ENCODE measurements around the gene UGGT2.
"Not testable (repeated sequence)": the region's sequence is repeated elsewhere in the genome, so short reads cannot be mapped to it uniquely, and the experiment has no call there.

The UGGT2 gene, protein sequence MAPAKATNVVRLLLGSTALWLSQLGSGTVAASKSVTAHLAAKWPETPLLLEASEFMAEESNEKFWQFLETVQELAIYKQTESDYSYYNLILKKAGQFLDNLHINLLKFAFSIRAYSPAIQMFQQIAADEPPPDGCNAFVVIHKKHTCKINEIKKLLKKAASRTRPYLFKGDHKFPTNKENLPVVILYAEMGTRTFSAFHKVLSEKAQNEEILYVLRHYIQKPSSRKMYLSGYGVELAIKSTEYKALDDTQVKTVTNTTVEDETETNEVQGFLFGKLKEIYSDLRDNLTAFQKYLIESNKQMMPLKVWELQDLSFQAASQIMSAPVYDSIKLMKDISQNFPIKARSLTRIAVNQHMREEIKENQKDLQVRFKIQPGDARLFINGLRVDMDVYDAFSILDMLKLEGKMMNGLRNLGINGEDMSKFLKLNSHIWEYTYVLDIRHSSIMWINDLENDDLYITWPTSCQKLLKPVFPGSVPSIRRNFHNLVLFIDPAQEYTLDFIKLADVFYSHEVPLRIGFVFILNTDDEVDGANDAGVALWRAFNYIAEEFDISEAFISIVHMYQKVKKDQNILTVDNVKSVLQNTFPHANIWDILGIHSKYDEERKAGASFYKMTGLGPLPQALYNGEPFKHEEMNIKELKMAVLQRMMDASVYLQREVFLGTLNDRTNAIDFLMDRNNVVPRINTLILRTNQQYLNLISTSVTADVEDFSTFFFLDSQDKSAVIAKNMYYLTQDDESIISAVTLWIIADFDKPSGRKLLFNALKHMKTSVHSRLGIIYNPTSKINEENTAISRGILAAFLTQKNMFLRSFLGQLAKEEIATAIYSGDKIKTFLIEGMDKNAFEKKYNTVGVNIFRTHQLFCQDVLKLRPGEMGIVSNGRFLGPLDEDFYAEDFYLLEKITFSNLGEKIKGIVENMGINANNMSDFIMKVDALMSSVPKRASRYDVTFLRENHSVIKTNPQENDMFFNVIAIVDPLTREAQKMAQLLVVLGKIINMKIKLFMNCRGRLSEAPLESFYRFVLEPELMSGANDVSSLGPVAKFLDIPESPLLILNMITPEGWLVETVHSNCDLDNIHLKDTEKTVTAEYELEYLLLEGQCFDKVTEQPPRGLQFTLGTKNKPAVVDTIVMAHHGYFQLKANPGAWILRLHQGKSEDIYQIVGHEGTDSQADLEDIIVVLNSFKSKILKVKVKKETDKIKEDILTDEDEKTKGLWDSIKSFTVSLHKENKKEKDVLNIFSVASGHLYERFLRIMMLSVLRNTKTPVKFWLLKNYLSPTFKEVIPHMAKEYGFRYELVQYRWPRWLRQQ (N-terminal part only)
- total RNA-seq, result 0.10 to 1.5 reads per million in 2 donors

GRCh38 chr13:96053003-96053703 is at the start of gene UGGT2:
UGGT2 (minus strand) TSS chr13:96053401; CDS start chr13:96053312, 89 bp downstream.
- DNase-seq, result no peak

GRCh38 chr13:96100457-96101220 is 47.4 kb upstream of the UGGT2 start:
- no peak for DNase-seq

GRCh38 chr13:96093296-96094006 is 40.2 kb upstream of the UGGT2 start:
- DNase-seq, result no peak

DNA sequence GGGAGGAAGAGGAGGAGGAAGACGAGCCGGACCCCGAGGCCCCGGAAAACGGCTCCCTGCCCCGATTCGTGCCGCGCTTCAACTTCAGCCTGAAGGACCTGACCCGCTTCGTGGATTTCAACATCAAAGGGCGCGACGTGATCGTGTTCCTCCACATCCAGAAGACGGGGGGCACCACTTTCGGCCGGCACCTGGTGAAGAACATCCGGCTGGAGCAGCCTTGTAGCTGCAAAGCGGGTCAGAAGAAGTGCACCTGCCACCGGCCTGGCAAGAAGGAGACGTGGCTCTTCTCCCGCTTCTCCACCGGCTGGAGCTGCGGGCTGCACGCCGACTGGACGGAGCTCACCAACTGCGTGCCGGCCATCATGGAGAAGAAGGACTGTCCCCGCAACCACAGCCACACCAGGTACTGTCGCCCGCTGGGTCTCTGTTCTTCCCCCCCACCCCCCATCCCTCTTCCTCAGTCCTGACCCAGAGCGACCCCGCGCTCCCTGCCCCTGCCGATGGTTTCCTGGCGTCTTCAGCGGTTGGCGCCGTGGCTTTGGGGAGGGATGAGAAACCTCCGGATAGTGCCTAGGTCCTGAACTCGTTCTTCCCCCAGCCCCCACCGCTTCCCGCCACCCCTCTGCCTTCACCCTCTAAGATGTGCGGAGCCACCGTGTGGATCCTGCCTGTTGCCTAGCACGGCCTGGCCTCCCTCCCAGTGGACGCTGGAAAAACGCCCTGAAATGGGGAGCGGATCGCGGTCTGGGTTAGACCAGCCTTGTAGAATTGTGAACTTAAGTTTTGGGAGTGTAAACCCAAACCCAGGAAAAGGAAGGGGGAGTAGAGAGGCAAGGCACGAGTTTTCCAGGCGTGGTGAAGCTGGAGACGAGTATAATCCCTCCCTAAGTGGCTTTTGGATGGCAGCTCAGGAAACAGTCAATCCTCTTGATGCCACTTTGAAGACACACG is 38.2 kb upstream of the UGGT2 start:
- DNase-seq, result peak; percentile 3

GRCh38 chr13:96090240-96091101 is 37.3 kb upstream of the UGGT2 start:
- peak; percentile 3 for DNase-seq

- DNase-seq, result no peak
Measured at GRCh38 chr13:96089749-96090239, 36.6 kb upstream of the UGGT2 start, which contains the start of gene HS6ST3. HS6ST3 (plus strand) TSS chr13:96090107.

- DNase-seq, result no peak
Measured at GRCh38 chr13:96089139-96089538, 35.9 kb upstream of the UGGT2 start.

DNA sequence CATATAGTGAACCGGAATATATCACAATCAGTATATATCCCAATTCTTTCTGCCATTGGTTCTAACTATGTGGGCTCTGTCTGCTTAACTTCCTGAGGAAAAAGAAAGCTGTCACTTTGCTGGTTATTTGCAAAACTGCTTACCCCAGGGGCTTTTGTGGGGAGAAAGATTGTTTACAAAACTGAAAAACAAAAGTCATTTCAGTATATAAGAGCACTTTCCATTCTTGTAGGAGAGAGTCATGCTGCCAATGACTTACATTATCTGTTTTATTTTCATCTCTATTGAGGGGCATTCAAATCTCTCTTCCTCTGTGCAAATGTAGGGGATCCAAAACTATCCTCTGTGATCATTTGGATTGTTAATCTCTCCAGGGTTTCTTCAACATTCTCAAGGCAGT is 33.5 kb upstream of the UGGT2 start:
- no peak for DNase-seq

- DNase-seq, result no peak
Measured at GRCh38 chr13:96082640-96083039, 29.4 kb upstream of the UGGT2 start.

DNA sequence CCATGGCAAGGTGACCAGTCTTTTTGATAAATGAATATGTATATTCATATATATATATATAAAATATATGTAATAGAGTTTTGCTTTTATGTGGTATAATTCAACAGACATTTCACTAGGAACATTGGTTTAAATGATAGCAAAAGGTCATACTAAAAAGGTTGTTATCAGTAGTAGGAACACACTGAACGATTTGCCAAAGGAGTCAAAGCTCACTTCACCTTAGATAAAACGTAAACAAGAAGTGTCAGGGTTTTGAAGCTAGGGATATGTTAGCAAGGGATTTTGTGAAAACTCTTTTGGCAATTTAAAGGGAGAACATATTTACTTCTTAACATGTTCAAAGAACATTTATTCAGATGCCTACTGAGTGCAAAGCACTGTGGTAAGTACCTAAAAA is 28.7 kb upstream of the UGGT2 start:
- DNase-seq, result no peak

DNA sequence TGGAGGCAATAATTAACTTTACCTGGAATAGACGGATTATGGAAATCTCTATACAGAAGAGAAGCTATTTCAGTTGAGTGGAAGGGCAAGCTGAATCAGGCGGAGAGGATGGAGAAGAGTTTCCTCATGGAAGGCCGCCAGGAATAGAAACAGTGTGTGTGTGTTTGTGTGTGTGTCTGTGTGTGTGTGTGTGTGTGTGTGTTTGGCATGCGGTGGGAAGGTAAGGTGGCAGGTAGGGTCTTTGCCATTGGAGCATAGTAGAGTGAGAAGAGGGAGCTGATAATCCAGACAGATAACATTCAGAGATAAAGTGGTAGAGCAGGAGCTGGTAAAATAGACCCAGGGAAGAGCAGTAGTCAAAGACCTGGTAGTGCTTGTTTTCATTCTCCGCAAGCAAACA is 27.5 kb upstream of the UGGT2 start:
- DNase-seq, result no peak

DNA sequence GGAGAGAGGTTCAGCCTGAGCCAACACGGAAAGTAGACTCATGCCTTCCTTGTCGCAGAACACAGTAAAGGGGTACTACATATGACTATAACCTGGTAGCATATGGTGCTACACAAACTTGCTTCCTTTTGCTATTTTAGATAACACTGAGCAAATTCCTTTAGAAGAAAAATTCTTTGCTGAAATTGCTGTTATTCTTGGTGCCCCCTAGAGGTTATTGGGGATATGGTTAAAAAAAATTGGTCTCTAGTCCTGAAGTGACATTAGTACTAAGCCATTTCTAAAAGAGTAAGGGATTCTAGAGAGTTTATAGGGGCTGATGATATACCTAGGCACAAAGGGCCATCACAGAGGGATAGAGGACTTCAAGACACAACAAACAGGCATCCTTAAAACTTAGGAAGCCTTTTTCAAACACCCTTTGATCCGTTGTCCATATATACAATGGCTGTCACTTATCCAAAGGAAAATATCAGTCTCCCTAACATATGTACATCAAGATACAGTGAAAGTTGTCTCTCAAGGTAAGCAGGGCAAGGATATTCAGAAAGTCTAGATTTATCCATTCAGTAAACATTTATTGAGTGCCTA is 22.8 kb upstream of the UGGT2 start:
- no peak for DNase-seq

DNA sequence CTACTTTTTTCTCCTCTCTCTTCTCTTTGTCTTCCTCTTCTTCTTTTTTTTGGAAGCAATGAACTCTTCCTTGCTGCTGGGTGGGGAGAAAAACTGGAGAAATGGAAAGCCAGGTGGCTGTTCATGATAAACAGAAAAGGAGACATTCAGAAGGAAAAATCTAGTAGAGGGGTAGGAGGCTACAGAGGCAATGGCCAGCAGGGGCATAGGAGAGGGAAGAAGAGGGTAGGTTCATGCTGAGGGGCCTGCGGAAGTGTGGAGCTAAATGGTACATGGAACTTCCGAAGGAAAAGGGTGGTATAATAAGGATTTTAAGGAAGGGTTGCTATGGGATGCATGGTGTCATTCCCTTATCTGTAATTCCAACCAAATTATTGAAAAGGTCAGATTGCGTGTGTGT is 19.2 kb upstream of the UGGT2 start:
- DNase-seq, result no peak

- DNase-seq, result no peak
Measured at GRCh38 chr13:96071504-96071903, 18.3 kb upstream of the UGGT2 start.

DNA sequence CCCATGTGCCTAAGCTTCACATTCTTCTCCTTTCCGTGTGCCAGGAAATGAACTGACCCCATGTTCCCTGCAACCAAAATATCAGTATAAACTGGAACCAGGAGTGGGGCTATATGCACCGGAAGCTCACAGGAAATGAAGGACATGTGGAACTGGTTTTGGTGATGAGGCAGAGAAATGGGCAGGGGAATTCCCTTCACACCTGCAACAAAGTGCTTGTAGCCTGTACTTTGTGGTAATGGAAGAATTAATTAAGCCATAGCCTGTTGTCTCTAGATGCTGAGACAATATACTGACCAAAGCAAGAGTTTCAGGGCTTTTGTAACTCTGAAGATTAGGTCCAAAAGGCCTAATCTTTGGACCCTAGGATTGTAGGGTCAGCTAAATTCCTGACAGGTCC is 15.5 kb upstream of the UGGT2 start:
- no peak for DNase-seq

- DNase-seq, result no peak
Measured at GRCh38 chr13:96065849-96066248, 12.6 kb upstream of the UGGT2 start.

- DNase-seq, result no peak
Measured at GRCh38 chr13:96052656-96053002, 572 bp downstream of the UGGT2 start.

DNA sequence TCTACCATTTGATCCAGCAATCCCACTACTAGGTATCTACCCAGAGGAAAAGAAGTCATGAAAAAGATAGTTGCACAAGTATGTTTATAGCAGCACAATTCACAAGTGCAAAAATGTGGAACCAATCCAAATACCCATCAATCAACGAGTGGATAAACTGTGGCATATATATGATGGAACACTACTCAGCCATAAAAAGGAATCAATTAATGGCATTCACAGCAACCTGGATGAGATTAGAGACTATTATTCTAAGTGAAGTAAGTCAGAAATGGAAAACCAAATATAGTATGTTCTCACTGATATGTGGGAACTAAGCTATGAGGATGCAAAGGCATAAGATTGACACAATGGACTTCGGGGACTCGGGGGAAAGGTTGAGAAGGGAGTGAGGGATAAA is 1.3 kb downstream of the UGGT2 start:
- DNase-seq, result not testable (repeated sequence)
